ENCODE measurements around the gene MCF2L2.

The MCF2L2 gene

DNA sequence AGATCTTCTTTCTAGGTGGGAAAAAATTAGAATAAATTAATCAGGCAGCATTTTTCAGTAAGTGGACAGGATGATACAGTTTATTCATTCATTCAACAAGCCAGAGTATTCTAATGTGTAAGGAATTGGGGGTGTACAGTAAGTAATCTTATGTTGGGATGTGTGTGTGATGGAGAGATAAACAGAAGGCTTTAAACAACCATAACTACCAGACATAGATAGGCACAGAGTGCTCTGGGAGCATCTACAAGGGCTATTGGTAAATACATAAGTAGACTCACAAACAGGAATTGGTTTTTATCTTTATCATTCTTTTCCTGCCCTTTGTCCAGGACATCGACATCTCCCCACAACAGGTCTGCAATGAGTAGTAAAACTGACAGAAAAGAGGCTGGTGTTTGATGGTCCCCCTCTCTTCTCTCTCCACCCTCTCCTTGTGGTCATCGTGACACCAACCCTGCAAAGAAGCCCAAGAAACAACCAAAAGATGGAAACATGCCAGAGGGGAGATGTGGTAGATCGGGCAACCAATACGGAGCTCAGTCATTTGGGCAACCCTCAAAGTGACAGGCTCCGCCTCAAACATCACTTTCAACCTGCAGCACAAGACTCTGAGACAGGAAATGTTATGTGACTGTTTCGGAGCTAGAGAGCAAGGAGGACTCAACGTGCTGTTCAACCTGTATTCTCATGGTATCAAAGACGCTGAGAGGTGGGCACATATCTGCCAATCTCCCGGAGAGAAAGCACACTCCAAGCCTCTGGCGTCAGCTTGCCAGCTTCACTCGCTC lies 204.0 kb downstream of the MCF2L2 start (continued):
- no peak for TF ChIP-seq ZNF274 (IDR thresholded peaks at IDR 0.05; ENCODE audit: low read length)
- no peak for TF ChIP-seq ZNF274 (tag by site-specific recombination; IDR thresholded peaks at IDR 0.05; ENCODE audit: borderline replicate concordance)
- no peak for TF ChIP-seq ZNF48 (tag by site-specific recombination; IDR thresholded peaks at IDR 0.05)
- no peak for TF ChIP-seq ZNF239 (tag by site-specific recombination; IDR thresholded peaks at IDR 0.05)
- TF ChIP-seq, protein P1, sequence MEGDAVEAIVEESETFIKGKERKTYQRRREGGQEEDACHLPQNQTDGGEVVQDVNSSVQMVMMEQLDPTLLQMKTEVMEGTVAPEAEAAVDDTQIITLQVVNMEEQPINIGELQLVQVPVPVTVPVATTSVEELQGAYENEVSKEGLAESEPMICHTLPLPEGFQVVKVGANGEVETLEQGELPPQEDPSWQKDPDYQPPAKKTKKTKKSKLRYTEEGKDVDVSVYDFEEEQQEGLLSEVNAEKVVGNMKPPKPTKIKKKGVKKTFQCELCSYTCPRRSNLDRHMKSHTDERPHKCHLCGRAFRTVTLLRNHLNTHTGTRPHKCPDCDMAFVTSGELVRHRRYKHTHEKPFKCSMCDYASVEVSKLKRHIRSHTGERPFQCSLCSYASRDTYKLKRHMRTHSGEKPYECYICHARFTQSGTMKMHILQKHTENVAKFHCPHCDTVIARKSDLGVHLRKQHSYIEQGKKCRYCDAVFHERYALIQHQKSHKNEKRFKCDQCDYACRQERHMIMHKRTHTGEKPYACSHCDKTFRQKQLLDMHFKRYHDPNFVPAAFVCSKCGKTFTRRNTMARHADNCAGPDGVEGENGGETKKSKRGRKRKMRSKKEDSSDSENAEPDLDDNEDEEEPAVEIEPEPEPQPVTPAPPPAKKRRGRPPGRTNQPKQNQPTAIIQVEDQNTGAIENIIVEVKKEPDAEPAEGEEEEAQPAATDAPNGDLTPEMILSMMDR (tag by site-specific recombination; IDR thresholded peaks at IDR 0.05): no peak
- no peak for TF ChIP-seq ZBTB1 (tag by site-specific recombination; IDR thresholded peaks at IDR 0.05)
- TF ChIP-seq ZNF302 (tag by site-specific recombination; IDR thresholded peaks at IDR 0.05; ENCODE audit: low read depth): no peak
- TF ChIP-seq, protein P2, sequence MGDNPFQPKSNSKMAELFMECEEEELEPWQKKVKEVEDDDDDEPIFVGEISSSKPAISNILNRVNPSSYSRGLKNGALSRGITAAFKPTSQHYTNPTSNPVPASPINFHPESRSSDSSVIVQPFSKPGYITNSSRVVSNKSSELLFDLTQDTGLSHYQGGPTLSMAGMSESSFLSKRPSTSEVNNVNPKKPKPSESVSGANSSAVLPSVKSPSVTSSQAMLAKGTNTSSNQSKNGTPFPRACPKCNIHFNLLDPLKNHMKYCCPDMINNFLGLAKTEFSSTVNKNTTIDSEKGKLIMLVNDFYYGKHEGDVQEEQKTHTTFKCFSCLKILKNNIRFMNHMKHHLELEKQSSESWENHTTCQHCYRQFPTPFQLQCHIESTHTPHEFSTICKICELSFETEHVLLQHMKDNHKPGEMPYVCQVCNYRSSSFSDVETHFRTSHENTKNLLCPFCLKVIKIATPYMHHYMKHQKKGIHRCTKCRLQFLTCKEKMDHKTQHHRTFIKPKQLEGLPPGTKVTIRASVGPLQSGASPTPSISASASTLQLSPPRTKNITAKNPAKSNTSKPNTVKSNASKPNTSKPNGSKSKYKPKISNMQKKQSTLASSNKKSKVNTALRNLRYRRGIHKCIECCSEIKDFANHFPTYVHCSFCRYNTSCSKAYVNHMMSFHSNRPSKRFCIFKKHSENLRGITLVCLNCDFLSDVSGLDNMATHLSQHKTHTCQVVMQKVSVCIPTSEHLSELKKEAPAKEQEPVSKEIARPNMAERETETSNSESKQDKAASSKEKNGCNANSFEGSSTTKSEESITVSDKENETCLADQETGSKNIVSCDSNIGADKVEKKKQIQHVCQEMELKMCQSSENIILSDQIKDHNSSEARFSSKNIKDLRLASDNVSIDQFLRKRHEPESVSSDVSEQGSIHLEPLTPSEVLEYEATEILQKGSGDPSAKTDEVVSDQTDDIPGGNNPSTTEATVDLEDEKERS (tag by site-specific recombination; IDR thresholded peaks at IDR 0.05): no peak
- no peak for TF ChIP-seq ZFP3 (tag by site-specific recombination; IDR thresholded peaks at IDR 0.05; ENCODE audit: low read depth)
- no peak for TF ChIP-seq ZNF548 (tag by site-specific recombination; IDR thresholded peaks at IDR 0.05)

DNA sequence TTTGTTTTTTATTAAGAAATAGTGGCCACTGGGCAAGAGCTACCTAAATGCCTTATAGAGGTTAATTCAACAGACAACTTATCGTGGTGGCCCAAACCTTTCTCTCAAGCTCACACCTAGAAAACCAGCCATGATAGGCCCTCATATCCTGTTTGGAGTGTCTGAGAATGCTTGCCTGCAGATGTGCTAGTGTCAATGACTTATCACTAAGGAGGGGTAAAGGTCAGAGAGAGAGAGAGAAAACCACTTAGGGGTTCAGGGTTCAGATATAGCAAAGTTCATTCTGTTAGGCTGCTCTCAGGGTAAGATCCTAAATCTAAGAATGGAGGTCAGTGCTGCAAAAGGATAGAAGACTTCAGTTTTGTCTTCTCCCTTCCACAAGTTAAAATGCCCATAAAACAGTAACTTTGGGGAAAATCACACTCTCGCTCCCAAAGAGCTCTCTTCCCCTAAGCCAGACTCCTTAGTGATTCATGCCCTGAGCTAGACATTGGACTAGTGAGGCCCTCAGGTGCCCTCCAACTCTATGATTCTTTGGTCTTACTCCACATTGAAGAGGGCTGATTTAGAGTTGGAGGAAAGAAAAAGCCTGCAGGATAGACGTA lies 205.7 kb downstream of the MCF2L2 start:
- no peaks in the 10 kb centered on the region for H3K4me1 ChIP-seq (ENCODE audit: control insufficient read depth, insufficient read depth, low read length)
- no peaks in the 10 kb centered on the region for H3K9me3 ChIP-seq (ENCODE audit: control insufficient read depth, insufficient read depth, low read depth, low read length)
- ChIA-PET CTCF (no interaction called here), POLR2A (no interaction called here)
- H3K36me3 ChIP-seq (ENCODE audit: control insufficient read depth in 2 of 2, insufficient read depth in 1 of 2, low read length in 2 of 2): no peaks in the 10 kb centered on the region
- H3K27ac ChIP-seq (ENCODE audit: extremely low read depth, low read depth, low read length): no peak overlapping the region
- no peak overlapping the region for H3K4me3 ChIP-seq (ENCODE audit: low read depth, low read length)
- no peak for TF ChIP-seq SP2 (tag by site-specific recombination; IDR thresholded peaks at IDR 0.05)

DNA sequence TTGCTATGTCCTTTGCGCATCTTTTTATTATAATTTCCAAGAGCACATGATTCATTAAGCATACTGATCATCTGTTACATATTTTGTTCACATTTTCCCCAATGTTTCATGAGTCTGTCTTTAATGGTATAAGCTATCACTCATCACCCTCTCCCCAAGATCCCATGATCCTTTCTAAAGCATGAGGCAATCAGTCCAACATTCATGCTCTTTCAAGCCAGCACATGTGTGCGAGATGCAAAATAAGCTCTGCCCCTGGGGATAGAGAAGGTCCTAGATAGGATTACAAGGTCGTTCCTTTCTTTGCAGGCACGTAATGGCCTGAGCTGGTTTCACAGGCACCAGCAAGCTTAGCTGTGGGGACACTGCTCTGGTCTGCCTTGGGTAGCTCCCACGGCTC lies 207.6 kb downstream of the MCF2L2 start:
- ChIA-PET CTCF (interaction anchor here (0.7 kb wide), 1 partner anchor 127 kb away, joined by 5 read pairs; no protein-coding TSS in a partner anchor), POLR2A (no interaction called here)
- Histone ChIP-seq H3K27ac (ENCODE audit: extremely low read depth, low read depth, low read length) (no peak overlapping the region), H3K9me3 (ENCODE audit: control insufficient read depth, insufficient read depth, low read depth, low read length) (no peaks in the 10 kb centered on the region), H3K4me3 (ENCODE audit: low read depth, low read length) (no peak overlapping the region), H3K4me1 (ENCODE audit: control insufficient read depth, insufficient read depth, low read length) (no peaks in the 10 kb centered on the region), H3K36me3 (ENCODE audit: control insufficient read depth in 2 of 2, insufficient read depth in 1 of 2, low read length in 2 of 2) (no peaks in the 10 kb centered on the region)
- no peak for TF ChIP-seq ZNF521 (tag by site-specific recombination; IDR thresholded peaks at IDR 0.05)
- TF ChIP-seq ZNF24 (tag by site-specific recombination; IDR thresholded peaks at IDR 0.05): no peak
- TF ChIP-seq ZNF221 (tag by site-specific recombination; IDR thresholded peaks at IDR 0.05; ENCODE audit: borderline replicate concordance): no peak
- TF ChIP-seq ZNF433 (tag by site-specific recombination; IDR thresholded peaks at IDR 0.05; ENCODE audit: low read depth): no peak
- no peak for TF ChIP-seq GLIS2 (tag by site-specific recombination; IDR thresholded peaks at IDR 0.05)
- TF ChIP-seq, protein P3, sequence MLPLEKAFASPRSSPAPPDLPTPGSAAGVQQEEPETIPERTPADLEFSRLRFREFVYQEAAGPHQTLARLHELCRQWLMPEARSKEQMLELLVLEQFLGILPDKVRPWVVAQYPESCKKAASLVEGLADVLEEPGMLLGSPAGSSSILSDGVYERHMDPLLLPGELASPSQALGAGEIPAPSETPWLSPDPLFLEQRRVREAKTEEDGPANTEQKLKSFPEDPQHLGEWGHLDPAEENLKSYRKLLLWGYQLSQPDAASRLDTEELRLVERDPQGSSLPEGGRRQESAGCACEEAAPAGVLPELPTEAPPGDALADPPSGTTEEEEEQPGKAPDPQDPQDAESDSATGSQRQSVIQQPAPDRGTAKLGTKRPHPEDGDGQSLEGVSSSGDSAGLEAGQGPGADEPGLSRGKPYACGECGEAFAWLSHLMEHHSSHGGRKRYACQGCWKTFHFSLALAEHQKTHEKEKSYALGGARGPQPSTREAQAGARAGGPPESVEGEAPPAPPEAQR (tag by site-specific recombination; IDR thresholded peaks at IDR 0.05): no peak
- no peak for TF ChIP-seq ZNF747 (tag by site-specific recombination; IDR thresholded peaks at IDR 0.05)
- TF ChIP-seq ZNF202 (tag by site-specific recombination; IDR thresholded peaks at IDR 0.05; ENCODE audit: borderline replicate concordance): no peak
- no peak for TF ChIP-seq ZNF677 (tag by site-specific recombination; IDR thresholded peaks at IDR 0.05)
- TF ChIP-seq ZNF549 (tag by site-specific recombination; IDR thresholded peaks at IDR 0.05): no peak
- no peak for TF ChIP-seq ZFP41 (tag by site-specific recombination; IDR thresholded peaks at IDR 0.05; ENCODE audit: borderline replicate concordance)
- TF ChIP-seq, protein P4, sequence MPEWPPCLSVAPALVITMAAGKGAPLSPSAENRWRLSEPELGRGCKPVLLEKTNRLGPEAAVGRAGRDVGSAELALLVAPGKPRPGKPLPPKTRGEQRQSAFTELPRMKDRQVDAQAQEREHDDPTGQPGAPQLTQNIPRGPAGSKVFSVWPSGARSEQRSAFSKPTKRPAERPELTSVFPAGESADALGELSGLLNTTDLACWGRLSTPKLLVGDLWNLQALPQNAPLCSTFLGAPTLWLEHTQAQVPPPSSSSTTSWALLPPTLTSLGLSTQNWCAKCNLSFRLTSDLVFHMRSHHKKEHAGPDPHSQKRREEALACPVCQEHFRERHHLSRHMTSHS (tag by site-specific recombination; IDR thresholded peaks at IDR 0.05): no peak
- no peak for TF ChIP-seq HOXC10 (CRISPR knock-in tag; IDR thresholded peaks at IDR 0.05)
- no peak for TF ChIP-seq ZNF830 (tag by site-specific recombination; IDR thresholded peaks at IDR 0.05; ENCODE audit: low read depth)
- no peak for TF ChIP-seq ZNF621 (tag by site-specific recombination; IDR thresholded peaks at IDR 0.05)
- TF ChIP-seq ZNF501 (tag by site-specific recombination; IDR thresholded peaks at IDR 0.05): no peak
- TF ChIP-seq ZNF239 (tag by site-specific recombination; IDR thresholded peaks at IDR 0.05): no peak
